Adipocyte (in vitro differentiated cells): ENCODE results near the gene RAB6C.
"Not testable (repeated sequence)": the region's sequence is repeated elsewhere in the genome, so short reads cannot be mapped to it uniquely, and the experiment has no call there.

Experiments
- DNase-seq: peaks from one replicate; pipeline ENCODE4 v3.0.0-alpha.2; 2015; ENCODE audit warnings: low read depth
- H3K27me3 ChIP-seq: replicated peaks from 2 replicates; pipeline ENCODE4 v1.7.0; 2013; ENCODE audit warnings: mild to moderate bottlenecking, low read length, moderate library complexity; ENCODE audit not compliant: control insufficient read depth, insufficient read depth
- H3K36me3 ChIP-seq: 2 replicates; pipeline ENCODE4 v1.7.0; 2013; ENCODE audit warnings: low read length, mild to moderate bottlenecking, moderate library complexity; ENCODE audit not compliant: control insufficient read depth, insufficient read depth, severe bottlenecking
- H3K4me1 ChIP-seq: 2 replicates; pipeline ENCODE4 v1.7.0; 2013; ENCODE audit warnings: mild to moderate bottlenecking, low read length, moderate library complexity; ENCODE audit not compliant: control insufficient read depth, insufficient read depth
- H3K4me3 ChIP-seq: 2 replicates; pipeline ENCODE4 v1.7.0; 2013; ENCODE audit warnings: mild to moderate bottlenecking, low read length, moderate library complexity
- H3K9ac ChIP-seq: 2 replicates; pipeline ENCODE4 v1.7.0; 2013; ENCODE audit warnings: mild to moderate bottlenecking, low read length, moderate library complexity
- H3K9me3 ChIP-seq: 2 replicates; pipeline ENCODE4 v1.7.0; 2013; ENCODE audit warnings: mild to moderate bottlenecking, low read length, moderate library complexity; ENCODE audit not compliant: control insufficient read depth

The RAB6C gene

DNA sequence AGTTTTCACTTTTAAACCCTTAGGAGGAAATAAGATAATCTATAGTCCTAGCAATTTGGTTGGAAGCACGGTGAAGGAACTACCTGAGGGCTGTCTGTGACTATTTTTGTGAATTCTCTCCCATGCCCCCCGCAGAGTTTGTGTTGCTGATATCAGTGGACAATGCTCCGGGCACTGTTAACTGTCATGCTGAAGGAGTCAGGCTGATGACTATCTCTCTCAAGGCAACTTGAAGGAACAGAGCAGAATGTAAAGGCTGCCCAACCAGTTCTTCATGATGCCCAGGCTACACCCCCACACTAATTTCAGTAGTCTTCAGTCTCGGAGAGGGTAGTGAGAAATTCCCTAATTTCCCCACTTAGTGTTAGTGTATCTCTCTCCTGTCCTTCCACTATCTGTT lies 21.6 kb upstream of the RAB6C start:
- Histone ChIP-seq H3K27me3 (no peaks in the 10 kb centered on the region), H3K36me3 (no peaks in the 10 kb centered on the region), H3K9me3 (no peaks in the 10 kb centered on the region), H3K9ac (no peak overlapping the region), H3K4me3 (no peak overlapping the region), H3K4me1 (no peaks in the 10 kb centered on the region)
- no peak for DNase-seq

- H3K27me3 ChIP-seq, DNase-seq, H3K4me3 ChIP-seq, H3K9me3 ChIP-seq, H3K4me1 ChIP-seq, H3K9ac ChIP-seq, H3K36me3 ChIP-seq: not testable (repeated sequence)
Observed at GRCh38 chr2:129958736-129959135, 20.7 kb upstream of the RAB6C start.

- not testable (repeated sequence) for H3K9ac ChIP-seq, H3K4me1 ChIP-seq, H3K36me3 ChIP-seq, H3K4me3 ChIP-seq, DNase-seq, H3K9me3 ChIP-seq
- peaks cover 13% of the 10 kb centered on the region for H3K27me3 ChIP-seq
Observed at GRCh38 chr2:129968605-129969004, 10.9 kb upstream of the RAB6C start.

DNA sequence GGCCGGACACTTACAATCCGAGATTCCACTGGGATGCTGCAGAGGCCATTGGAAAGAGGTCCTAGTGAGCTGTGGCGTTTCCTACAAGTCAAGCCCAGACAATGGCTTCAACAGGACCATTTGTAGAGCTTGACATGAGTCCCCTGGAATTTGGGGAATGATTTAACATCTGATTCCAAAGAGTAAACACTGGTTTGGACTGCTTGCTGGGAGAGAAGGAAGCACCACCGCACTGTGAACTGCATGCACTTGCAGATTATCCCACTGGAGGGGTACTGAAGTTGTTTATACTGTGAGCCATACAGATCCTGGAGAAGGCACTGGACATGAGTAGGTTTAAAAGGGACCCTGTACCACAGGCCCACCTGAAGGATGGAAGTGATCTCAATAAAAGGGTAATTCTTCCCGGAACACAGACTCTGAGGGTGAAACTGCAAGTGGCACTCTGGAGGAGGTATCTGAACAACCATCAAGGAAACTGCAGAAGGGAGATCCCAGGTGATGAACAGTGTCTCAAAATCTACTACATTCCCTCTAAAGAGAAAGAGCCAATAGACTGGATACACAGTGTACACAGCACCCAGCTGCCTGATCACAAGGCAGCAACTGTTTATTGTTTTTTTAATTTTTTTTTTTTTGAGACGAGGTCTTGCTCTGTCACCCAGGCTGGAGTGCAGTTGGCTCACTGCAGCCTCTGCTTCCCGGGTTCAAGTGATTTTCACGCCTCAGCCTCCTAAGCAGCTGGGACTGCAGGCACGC lies 4.3 kb upstream of the RAB6C start:
- Histone ChIP-seq H3K4me1 (no peaks in the 10 kb centered on the region), H3K36me3 (no peaks in the 10 kb centered on the region), H3K4me3 (no peak overlapping the region), H3K9ac (no peak overlapping the region), H3K9me3 (no peaks in the 10 kb centered on the region), H3K27me3 (no peaks in the 10 kb centered on the region)
- no peak for DNase-seq

DNA sequence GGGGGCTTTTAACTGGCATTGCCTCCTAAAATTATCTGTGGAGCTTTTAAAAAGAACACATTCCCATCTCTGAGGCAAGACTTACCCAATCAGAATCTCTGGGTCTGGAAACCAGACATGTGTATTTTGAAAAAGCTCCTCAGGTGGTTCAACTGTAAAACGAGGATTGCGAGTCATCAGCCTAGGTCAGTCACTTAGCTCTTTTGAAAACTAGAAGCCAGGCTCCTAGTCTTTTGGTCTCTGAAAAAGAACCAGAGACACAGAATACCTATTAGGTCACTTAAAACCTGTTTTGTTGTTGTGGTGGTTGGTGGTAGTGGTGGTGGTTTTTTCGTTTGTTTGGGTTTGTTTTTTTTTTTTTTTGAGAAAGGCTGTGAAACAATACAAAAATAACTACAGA lies 2.5 kb upstream of the RAB6C start:
- H3K36me3 ChIP-seq, DNase-seq, H3K4me3 ChIP-seq, H3K9me3 ChIP-seq, H3K9ac ChIP-seq, H3K27me3 ChIP-seq, H3K4me1 ChIP-seq: not testable (repeated sequence)

GRCh38 chr2:129977986-129978385 lies 1.5 kb upstream of the RAB6C start:
- Histone ChIP-seq H3K27me3 (no peaks in the 10 kb centered on the region), H3K4me1 (no peaks in the 10 kb centered on the region), H3K36me3 (no peaks in the 10 kb centered on the region), H3K4me3 (no peak overlapping the region), H3K9ac (no peak overlapping the region), H3K9me3 (no peaks in the 10 kb centered on the region)
- DNase-seq: no peak

GRCh38 chr2:129980246-129980645 lies 780 bp downstream of the RAB6C start:
- not testable (repeated sequence) for H3K9ac ChIP-seq, H3K9me3 ChIP-seq, H3K27me3 ChIP-seq, H3K36me3 ChIP-seq, DNase-seq, H3K4me1 ChIP-seq
- peak overlapping the region; percentile 52 for H3K4me3 ChIP-seq

GRCh38 chr2:129981689-129982088 lies 2.2 kb downstream of the RAB6C start:
- not testable (repeated sequence) for H3K9me3 ChIP-seq, H3K4me1 ChIP-seq, H3K9ac ChIP-seq, H3K27me3 ChIP-seq, DNase-seq, H3K4me3 ChIP-seq, H3K36me3 ChIP-seq

- Histone ChIP-seq H3K36me3 (no peaks in the 10 kb centered on the region), H3K4me1 (no peaks in the 10 kb centered on the region), H3K9ac (no peak overlapping the region), H3K4me3 (no peak overlapping the region), H3K9me3 (no peaks in the 10 kb centered on the region), H3K27me3 (peaks cover 5% of the 10 kb centered on the region)
- DNase-seq: no peak
Observed at GRCh38 chr2:129984426-129984825, 5.0 kb downstream of the RAB6C start.

DNA sequence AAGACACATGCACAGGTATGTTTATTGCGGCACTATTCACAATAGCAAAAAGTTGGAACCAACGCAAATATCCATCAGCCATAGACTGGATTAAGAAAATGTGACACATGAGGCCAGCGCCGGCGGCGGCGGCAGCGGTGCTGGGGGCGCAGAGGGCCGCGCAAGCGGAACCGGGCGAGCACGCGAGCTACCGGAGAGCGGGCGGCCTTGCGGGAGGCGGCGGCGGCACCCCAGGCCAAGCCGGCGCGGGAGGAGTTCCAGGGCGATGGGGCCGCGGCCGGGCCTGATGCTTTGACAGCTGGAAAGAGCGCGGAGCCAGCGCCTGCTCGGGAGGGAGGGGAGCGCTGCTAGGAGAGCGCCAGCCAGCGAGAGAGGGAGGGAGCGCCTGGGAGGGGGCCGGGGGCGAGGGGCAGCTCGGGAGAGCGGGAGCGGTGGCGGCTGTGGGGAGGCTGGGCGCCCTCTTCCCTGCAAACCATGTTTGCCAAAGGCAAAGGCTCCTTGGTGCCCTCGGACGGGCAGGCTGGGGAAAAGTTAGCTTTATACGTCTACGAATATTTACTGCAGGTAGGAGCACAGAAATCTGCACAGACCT lies 13.0 kb downstream of the RAB6C start:
- not testable (repeated sequence) for H3K36me3 ChIP-seq, H3K9ac ChIP-seq, DNase-seq, H3K27me3 ChIP-seq, H3K9me3 ChIP-seq, H3K4me1 ChIP-seq, H3K4me3 ChIP-seq

DNA sequence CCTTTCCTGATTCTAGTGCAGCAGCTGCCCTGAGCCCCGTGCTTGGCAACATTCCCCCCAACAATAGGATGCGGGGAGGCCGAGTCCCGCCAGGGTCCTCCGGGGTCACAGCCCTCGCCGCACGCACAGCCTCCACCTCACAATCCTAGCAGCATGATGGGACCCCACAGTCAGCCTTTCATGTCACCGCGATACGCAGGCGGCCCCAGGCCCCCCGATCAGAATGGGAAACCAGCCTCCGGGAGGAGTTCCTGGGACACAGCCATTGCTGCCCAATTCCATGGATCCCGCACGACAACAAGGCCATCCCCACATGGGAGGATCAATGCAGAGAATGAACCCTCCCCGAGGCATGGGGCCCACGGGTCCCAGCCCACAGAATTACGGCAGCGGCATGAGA lies 13.7 kb downstream of the RAB6C start:
- not testable (repeated sequence) for H3K9ac ChIP-seq, H3K9me3 ChIP-seq, H3K4me1 ChIP-seq, H3K36me3 ChIP-seq, H3K4me3 ChIP-seq, H3K27me3 ChIP-seq, DNase-seq
